ENCODE measurements around the gene CCDC50.
A peak's percentile ranks its signal among the peaks of the same experiment; 100 is the strongest.

GRCh38 chr3:191329654-191330529, 698 bp downstream of the CCDC50 start, which contains the start of gene UTS2B:
- TF ChIP-seq, protein P1, sequence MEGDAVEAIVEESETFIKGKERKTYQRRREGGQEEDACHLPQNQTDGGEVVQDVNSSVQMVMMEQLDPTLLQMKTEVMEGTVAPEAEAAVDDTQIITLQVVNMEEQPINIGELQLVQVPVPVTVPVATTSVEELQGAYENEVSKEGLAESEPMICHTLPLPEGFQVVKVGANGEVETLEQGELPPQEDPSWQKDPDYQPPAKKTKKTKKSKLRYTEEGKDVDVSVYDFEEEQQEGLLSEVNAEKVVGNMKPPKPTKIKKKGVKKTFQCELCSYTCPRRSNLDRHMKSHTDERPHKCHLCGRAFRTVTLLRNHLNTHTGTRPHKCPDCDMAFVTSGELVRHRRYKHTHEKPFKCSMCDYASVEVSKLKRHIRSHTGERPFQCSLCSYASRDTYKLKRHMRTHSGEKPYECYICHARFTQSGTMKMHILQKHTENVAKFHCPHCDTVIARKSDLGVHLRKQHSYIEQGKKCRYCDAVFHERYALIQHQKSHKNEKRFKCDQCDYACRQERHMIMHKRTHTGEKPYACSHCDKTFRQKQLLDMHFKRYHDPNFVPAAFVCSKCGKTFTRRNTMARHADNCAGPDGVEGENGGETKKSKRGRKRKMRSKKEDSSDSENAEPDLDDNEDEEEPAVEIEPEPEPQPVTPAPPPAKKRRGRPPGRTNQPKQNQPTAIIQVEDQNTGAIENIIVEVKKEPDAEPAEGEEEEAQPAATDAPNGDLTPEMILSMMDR (IDR thresholded peaks at IDR 0.05) = peak in 1 of 4 experiments; percentile 4
- TF ChIP-seq EP300 (IDR thresholded peaks at IDR 0.05) = no peak
- no peak for TF ChIP-seq POLR2AphosphoS5 (IDR thresholded peaks at IDR 0.05)
